GM19372 (cell line): ENCODE data around the gene HTRA1.

ENCODE experiments used
- ATAC-seq: cut with Tn5 transposase; IDR thresholded peaks from one replicate; pipeline ENCODE4 v1.9.1; 2021; ENCODE audit warnings: mild to moderate bottlenecking, low read depth, moderate library complexity; ENCODE audit not compliant: unreplicated experiment

The HTRA1 gene

GRCh38 chr10:122461367-122461728 lies at the start of gene HTRA1:
Gene HTRA1, plus strand, starts transcription at chr10:122461553. Its CDS starts 100 bp downstream, at chr10:122461653.
- no peak for ATAC-seq

GRCh38 chr10:122413327-122413726 lies 48.0 kb upstream of the HTRA1 start:
- ATAC-seq = no peak

GRCh38 chr10:122417667-122418066 lies 43.7 kb upstream of the HTRA1 start:
- ATAC-seq = no peak

- no peak for ATAC-seq
Measured at GRCh38 chr10:122419016-122419415, 42.3 kb upstream of the HTRA1 start.

GRCh38 chr10:122419876-122420623 lies 41.3 kb upstream of the HTRA1 start:
- no peak for ATAC-seq

- no peak for ATAC-seq
Measured at GRCh38 chr10:122420624-122421007, 40.7 kb upstream of the HTRA1 start.

- ATAC-seq = no peak
Measured at GRCh38 chr10:122421054-122421625, 40.2 kb upstream of the HTRA1 start.

- ATAC-seq = no peak
Measured at GRCh38 chr10:122421742-122422141, 39.6 kb upstream of the HTRA1 start.

GRCh38 chr10:122422266-122422989 lies 38.9 kb upstream of the HTRA1 start:
- ATAC-seq = no peak

- no peak for ATAC-seq
Measured at GRCh38 chr10:122424059-122424458, 37.3 kb upstream of the HTRA1 start.

- ATAC-seq = no peak
Measured at GRCh38 chr10:122426829-122427228, 34.5 kb upstream of the HTRA1 start.

- no peak for ATAC-seq
Measured at GRCh38 chr10:122427280-122427679, 34.1 kb upstream of the HTRA1 start.

- ATAC-seq = no peak
Measured at GRCh38 chr10:122435212-122435827, 26.0 kb upstream of the HTRA1 start.

- ATAC-seq = no peak
Measured at GRCh38 chr10:122441961-122442360, 19.4 kb upstream of the HTRA1 start.

- no peak for ATAC-seq
Measured at GRCh38 chr10:122445469-122445868, 15.9 kb upstream of the HTRA1 start.

GRCh38 chr10:122445904-122446303 lies 15.4 kb upstream of the HTRA1 start:
- ATAC-seq = no peak

- ATAC-seq = no peak
Measured at GRCh38 chr10:122446668-122447423, 14.5 kb upstream of the HTRA1 start.

GRCh38 chr10:122448600-122448999 lies 12.8 kb upstream of the HTRA1 start:
- ATAC-seq = no peak

- no peak for ATAC-seq
Measured at GRCh38 chr10:122449153-122449552, 12.2 kb upstream of the HTRA1 start.

GRCh38 chr10:122450353-122450990 lies 10.9 kb upstream of the HTRA1 start:
- no peak for ATAC-seq
